ENCODE data around the gene MAP3K14.

DNA sequence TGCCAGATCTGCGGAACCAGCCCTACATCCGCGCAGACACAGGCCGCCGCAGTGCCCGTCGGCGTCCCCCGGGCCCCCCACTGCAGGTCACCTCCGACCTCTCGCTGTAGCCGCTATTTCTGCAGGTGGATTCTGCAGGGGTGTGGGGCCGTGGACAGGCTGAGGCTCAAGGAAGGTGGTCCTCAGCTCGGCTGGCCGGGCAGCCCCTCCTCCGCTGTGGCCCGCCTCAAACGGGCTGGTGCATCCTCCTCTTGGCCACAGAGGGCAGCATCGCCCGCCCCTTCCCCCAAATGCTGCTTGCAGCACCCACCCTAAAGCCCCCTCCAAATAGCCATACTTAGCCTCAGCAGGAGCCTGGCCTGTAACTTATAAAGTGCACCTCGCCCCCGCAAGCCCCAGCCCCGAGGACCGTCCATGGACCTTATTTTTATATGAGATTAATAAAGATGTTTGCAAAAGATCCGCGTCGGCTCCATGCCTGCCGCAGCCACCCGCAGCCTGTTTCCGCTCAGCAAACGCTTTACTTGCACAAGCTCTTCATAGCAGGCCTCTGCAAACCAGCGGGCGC lies 69.9 kb downstream of the MAP3K14 start:
- TF ChIP-seq, protein P1, sequence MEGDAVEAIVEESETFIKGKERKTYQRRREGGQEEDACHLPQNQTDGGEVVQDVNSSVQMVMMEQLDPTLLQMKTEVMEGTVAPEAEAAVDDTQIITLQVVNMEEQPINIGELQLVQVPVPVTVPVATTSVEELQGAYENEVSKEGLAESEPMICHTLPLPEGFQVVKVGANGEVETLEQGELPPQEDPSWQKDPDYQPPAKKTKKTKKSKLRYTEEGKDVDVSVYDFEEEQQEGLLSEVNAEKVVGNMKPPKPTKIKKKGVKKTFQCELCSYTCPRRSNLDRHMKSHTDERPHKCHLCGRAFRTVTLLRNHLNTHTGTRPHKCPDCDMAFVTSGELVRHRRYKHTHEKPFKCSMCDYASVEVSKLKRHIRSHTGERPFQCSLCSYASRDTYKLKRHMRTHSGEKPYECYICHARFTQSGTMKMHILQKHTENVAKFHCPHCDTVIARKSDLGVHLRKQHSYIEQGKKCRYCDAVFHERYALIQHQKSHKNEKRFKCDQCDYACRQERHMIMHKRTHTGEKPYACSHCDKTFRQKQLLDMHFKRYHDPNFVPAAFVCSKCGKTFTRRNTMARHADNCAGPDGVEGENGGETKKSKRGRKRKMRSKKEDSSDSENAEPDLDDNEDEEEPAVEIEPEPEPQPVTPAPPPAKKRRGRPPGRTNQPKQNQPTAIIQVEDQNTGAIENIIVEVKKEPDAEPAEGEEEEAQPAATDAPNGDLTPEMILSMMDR (conservative IDR thresholded peaks at IDR 0.05): peak; percentile 79
- TF ChIP-seq EZH2 (IDR thresholded peaks at IDR 0.05; ENCODE audit: low read depth): no peak
